ENCODE data around the gene KLHL29. TPM values are rescaled to one million over a fixed set of nuclear protein-coding genes. Genes with fewer than 3 reads are reported as not detected.

The KLHL29 gene
- total RNA-seq, 4 donors from 2014 or later = 10.1 to 27.3 (median 15.7) TPM

GRCh38 chr2:23469142-23469540 lies 84.2 kb downstream of the KLHL29 start:
- H3K4me3 ChIP-seq (ENCODE audit: low read depth, poor library complexity, severe bottlenecking) = no peak overlapping the region
- TF ChIP-seq POLR2A (IDR thresholded peaks at IDR 0.05) (no peak), CTCF (IDR thresholded peaks at IDR 0.05) (no peak)
- intact Hi-C loops (cut with DNase I; ENCODE audit: low total_unique reads) = no loop called here
- WGBS, 2 donors = 90 to 98% methylated on average over 10 of the region's 10 CpGs
- DNase-seq (ENCODE audit: low spot score in 2 of 2) = no peak

- no peak overlapping the region for H3K4me3 ChIP-seq (ENCODE audit: low read depth, poor library complexity, severe bottlenecking)
- 87 to 91% methylated on average over 4 of the region's 4 CpGs for WGBS, 2 donors
- intact Hi-C loops (cut with DNase I; ENCODE audit: low total_unique reads) = no loop called here
- TF ChIP-seq POLR2A (IDR thresholded peaks at IDR 0.05) (no peak), CTCF (IDR thresholded peaks at IDR 0.05) (no peak)
- no peak for DNase-seq (ENCODE audit: low spot score in 2 of 2)
Observed at GRCh38 chr2:23475036-23475435, 90.1 kb downstream of the KLHL29 start.

GRCh38 chr2:23475473-23475872 lies 90.5 kb downstream of the KLHL29 start:
- TF ChIP-seq POLR2A (IDR thresholded peaks at IDR 0.05) (no peak), CTCF (IDR thresholded peaks at IDR 0.05) (no peak)
- 93 to 94% methylated on average over 11 of the region's 11 CpGs for WGBS, 2 donors

GRCh38 chr2:23476786-23477185 lies 91.8 kb downstream of the KLHL29 start:
- DNase-seq (ENCODE audit: low spot score in 2 of 2) = no peak
- intact Hi-C loops (cut with DNase I; ENCODE audit: low total_unique reads) = no loop called here
- TF ChIP-seq POLR2A (IDR thresholded peaks at IDR 0.05) (no peak), CTCF (IDR thresholded peaks at IDR 0.05) (no peak)
- WGBS, 2 donors = 84 to 94% methylated on average over 7 of the region's 7 CpGs
- no peak overlapping the region for H3K4me3 ChIP-seq (ENCODE audit: low read depth, poor library complexity, severe bottlenecking)

More at GRCh38 chr2:23475473-23475872, 90.5 kb downstream of the KLHL29 start:
- H3K4me3 ChIP-seq (ENCODE audit: low read depth, poor library complexity, severe bottlenecking) = no peak overlapping the region
- intact Hi-C loops (cut with DNase I; ENCODE audit: low total_unique reads) = no loop called here
- DNase-seq (ENCODE audit: low spot score in 2 of 2) = no peak

- DNase-seq (ENCODE audit: low spot score in 2 of 2) = no peak
- no peak overlapping the region for H3K4me3 ChIP-seq (ENCODE audit: low read depth, poor library complexity, severe bottlenecking)
- intact Hi-C loops (cut with DNase I; ENCODE audit: low total_unique reads) = no loop called here
- no peak for TF ChIP-seq POLR2A (IDR thresholded peaks at IDR 0.05)
- TF ChIP-seq CTCF (IDR thresholded peaks at IDR 0.05) = no peak
- 91 to 92% methylated on average over 7 to 11 of the region's 11 CpGs for WGBS, 2 donors
Observed at GRCh38 chr2:23477392-23477791, 92.4 kb downstream of the KLHL29 start.
